Heart left ventricle (tissue), 13 donors: Measurements from ENCODE around the gene DNAJC24.

Experiments used
- POLR2A ChIP-seq, 2 donors: fragments of 450-650 bp; IDR thresholded peaks; one replicate each; pipeline ENCODE4 v1.6.1; 2017; ENCODE audit warnings: antibody characterized with exemption in 2 of 2, mild to moderate bottlenecking in 2 of 2, moderate library complexity in 2 of 2
- TF ChIP-seq, protein P1 (sequence below), 12 donors: fragments of 200-600 bp; sonication (generic) in 4 of 12; IDR thresholded peaks; one replicate each; pipeline versions ENCODE4 v1.5.0 to v1.8.0; 2018 to 2022; ENCODE audit warnings: antibody characterized with exemption in 12 of 12, mild to moderate bottlenecking in 5 of 12
- donor health status: ischemic (EF 13 %, LVEDD 7.1; RV severe dilation, severe dysfunction).
- donor health status: DM: no; HTN: yes; CAD: no.
- donor health status: DM: no; HTN: no; CAD: no.
- donor health status: ischemic (EF 25% LVEDD 6.9; RV normal size, moderate dysfunction).
- donor health status: ischemic (EF 25% LVEDD 5.7; RV mildly dilated, moderate dysfunction).
- donor health status: ischemic (EF 35%, LVEDD 5.7; RV mildly dilated, moderate dysfunction).
- donor health status: nonischemic (EF 11% LVEDD 7.7; RV severe dilation, severe dysfunction).
- donor health status: DM: yes; HTN: yes; CAD: no.
- donor health status: PGD.
- donor health status: ischemic (EF 29% LVEDD 5.4; RV normal size, mild dysfunction).
- donor health status: nonischemic (EF 23%, LVEDD 6.1; RV moderate dilation, normal function).

DNA sequence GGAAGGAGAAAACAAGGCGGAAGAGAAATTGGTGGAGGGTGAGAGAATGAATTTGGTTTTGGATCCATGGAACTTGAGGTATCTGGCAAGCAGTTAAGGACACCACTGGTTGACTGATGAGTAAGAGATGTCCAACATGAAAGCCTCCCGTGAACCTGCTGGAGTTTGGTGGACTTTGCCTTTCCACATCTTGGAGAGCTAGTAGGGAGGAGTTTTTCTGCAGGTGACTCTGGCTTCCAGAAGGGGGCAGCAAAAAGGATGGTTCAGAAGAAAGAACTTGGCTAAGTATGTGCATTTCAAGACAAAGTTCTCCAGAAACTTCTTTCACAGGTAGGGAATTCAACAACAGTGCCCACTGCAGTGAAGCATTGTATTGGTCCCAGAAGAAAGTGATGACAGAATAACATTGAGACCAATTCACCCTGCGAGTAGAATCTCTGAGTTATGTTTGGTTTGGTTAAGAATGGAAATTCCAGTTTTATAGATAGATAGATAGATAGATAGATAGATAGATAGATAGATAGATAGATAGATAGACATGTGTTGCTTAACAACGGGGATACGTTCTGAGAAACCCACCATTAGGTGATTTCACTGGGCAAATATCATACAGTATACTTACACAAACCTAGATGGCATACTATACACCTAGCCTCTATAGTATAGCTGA, 28.6 kb upstream of the DNAJC24 start:
- TF ChIP-seq, protein P1, sequence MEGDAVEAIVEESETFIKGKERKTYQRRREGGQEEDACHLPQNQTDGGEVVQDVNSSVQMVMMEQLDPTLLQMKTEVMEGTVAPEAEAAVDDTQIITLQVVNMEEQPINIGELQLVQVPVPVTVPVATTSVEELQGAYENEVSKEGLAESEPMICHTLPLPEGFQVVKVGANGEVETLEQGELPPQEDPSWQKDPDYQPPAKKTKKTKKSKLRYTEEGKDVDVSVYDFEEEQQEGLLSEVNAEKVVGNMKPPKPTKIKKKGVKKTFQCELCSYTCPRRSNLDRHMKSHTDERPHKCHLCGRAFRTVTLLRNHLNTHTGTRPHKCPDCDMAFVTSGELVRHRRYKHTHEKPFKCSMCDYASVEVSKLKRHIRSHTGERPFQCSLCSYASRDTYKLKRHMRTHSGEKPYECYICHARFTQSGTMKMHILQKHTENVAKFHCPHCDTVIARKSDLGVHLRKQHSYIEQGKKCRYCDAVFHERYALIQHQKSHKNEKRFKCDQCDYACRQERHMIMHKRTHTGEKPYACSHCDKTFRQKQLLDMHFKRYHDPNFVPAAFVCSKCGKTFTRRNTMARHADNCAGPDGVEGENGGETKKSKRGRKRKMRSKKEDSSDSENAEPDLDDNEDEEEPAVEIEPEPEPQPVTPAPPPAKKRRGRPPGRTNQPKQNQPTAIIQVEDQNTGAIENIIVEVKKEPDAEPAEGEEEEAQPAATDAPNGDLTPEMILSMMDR (IDR thresholded peaks at IDR 0.05), result peak in 8 of 12 donors; percentile 14 to 45 (median 31)
- no peak for TF ChIP-seq POLR2A (IDR thresholded peaks at IDR 0.05)
